Central memory CD4-positive, alpha-beta T cell (primary cell): ENCODE data around the gene SMIM1.
"Not testable (repeated sequence)": the region's sequence is repeated elsewhere in the genome, so short reads cannot be mapped to it uniquely, and the experiment has no call there.

Experiments
- DNase-seq: peaks from one replicate; pipeline ENCODE4 v3.0.0; 2022

The SMIM1 gene

GRCh38 chr1:3796215-3797061 is 23.9 kb downstream of the SMIM1 start, which contains the start of gene LRRC47:
Gene LRRC47 (minus strand): TSS chr1:3796498. CDS start chr1:3796476, 22 bp downstream.
- peak; percentile 92 for DNase-seq

- no peak for DNase-seq
Measured at GRCh38 chr1:3799976-3800685, 27.6 kb downstream of the SMIM1 start.

GRCh38 chr1:3800795-3801194 is 28.2 kb downstream of the SMIM1 start:
- not testable (repeated sequence) for DNase-seq

- DNase-seq, result no peak
Measured at GRCh38 chr1:3803905-3804626, 31.5 kb downstream of the SMIM1 start.

- not testable (repeated sequence) for DNase-seq
Measured at GRCh38 chr1:3804627-3804944, 32.0 kb downstream of the SMIM1 start.

- no peak for DNase-seq
Measured at GRCh38 chr1:3805038-3805437, 32.5 kb downstream of the SMIM1 start.

GRCh38 chr1:3807769-3808168 is 35.2 kb downstream of the SMIM1 start:
- no peak for DNase-seq

- DNase-seq, result no peak
Measured at GRCh38 chr1:3809680-3810079, 37.1 kb downstream of the SMIM1 start.

GRCh38 chr1:3810149-3810761 is 37.7 kb downstream of the SMIM1 start:
- not testable (repeated sequence) for DNase-seq

- no peak for DNase-seq
Measured at GRCh38 chr1:3811595-3811911, 39.0 kb downstream of the SMIM1 start.

GRCh38 chr1:3814065-3814464 is 41.5 kb downstream of the SMIM1 start:
- DNase-seq, result no peak

GRCh38 chr1:3814771-3815561 is 42.4 kb downstream of the SMIM1 start:
- DNase-seq, result no peak

GRCh38 chr1:3816331-3817137 is 44.0 kb downstream of the SMIM1 start:
- no peak for DNase-seq

GRCh38 chr1:3817138-3817740 is 44.7 kb downstream of the SMIM1 start:
- DNase-seq, result no peak

- DNase-seq, result no peak
Measured at GRCh38 chr1:3817821-3818597, 45.5 kb downstream of the SMIM1 start.

GRCh38 chr1:3819771-3820200 is 47.2 kb downstream of the SMIM1 start:
- DNase-seq, result no peak

GRCh38 chr1:3820316-3820715 is 47.8 kb downstream of the SMIM1 start:
- no peak for DNase-seq

- DNase-seq, result no peak
Measured at GRCh38 chr1:3821004-3821403, 48.5 kb downstream of the SMIM1 start.

GRCh38 chr1:3821447-3821846 is 48.9 kb downstream of the SMIM1 start:
- no peak for DNase-seq

GRCh38 chr1:3821908-3822307 is 49.4 kb downstream of the SMIM1 start:
- DNase-seq, result no peak
